Stomach (tissue), 9 donors: ENCODE data around the gene YIPF6. TPM values are rescaled to one million over a fixed set of nuclear protein-coding genes. Genes with fewer than 3 reads are reported as not detected.

Experiments used
- DNase-seq, 2 donors: peaks; one replicate each; pipeline versions ENCODE4 v3.0.0 to v3.0.0-alpha.2; 2013 to 2019
- H3K27ac ChIP-seq, 5 donors: fragments of 200-600 bp in 4 of 5; sonication (generic) in 4 of 5; one replicate each; pipeline ENCODE4 v1.5.1; 2013 to 2019; ENCODE audit warnings: mild to moderate bottlenecking in 1 of 5, moderate library complexity in 1 of 5
- H3K27me3 ChIP-seq, 3 donors: fragments of 200-600 bp; sonication (generic); one replicate each; pipeline ENCODE4 v1.5.1; 2017 to 2019; ENCODE audit warnings: mixed run types in 1 of 3
- H3K36me3 ChIP-seq, 4 donors: fragments of 200-600 bp; sonication (generic); 1 replicate in 3 of 4; 2 replicates in 1 of 4; pipeline ENCODE4 v1.5.1; 2016 to 2019
- H3K4me1 ChIP-seq, 4 donors: fragments of 200-600 bp; sonication (generic); one replicate each; pipeline ENCODE4 v1.5.1; 2016 to 2019
- H3K4me3 ChIP-seq, 4 donors: fragments of 200-600 bp; sonication (generic) in 3 of 4; one replicate each; pipeline ENCODE4 v1.5.1; 2016 to 2019; ENCODE audit warnings: mild to moderate bottlenecking in 1 of 4
- H3K9me3 ChIP-seq, 4 donors: fragments of 200-600 bp; sonication (generic); one replicate each; pipeline ENCODE4 v1.5.1; 2016 to 2019
- CTCF ChIP-seq, 7 experiments: fragments of 450-650 bp in 4 of 7; fragments of 200-600 bp in 3 of 7; sonication (generic) in 3 of 7; IDR thresholded peaks; one replicate each; pipeline ENCODE4 v1.5.1; 2016 to 2019; ENCODE audit warnings: antibody characterized with exemption in 7 of 7, control low read depth in 2 of 7, mild to moderate bottlenecking in 1 of 7
- EP300 ChIP-seq: sonication (generic); formaldehyde crosslinking; IDR thresholded peaks from one replicate; pipeline ENCODE4 v1.6.1; 2017; ENCODE audit warnings: antibody characterized with exemption
- POLR2A ChIP-seq, 4 donors: fragments of 450-650 bp; IDR thresholded peaks; one replicate each; pipeline ENCODE4 v1.6.1; 2016; ENCODE audit warnings: antibody characterized with exemption in 4 of 4, control low read depth in 2 of 4, mild to moderate bottlenecking in 1 of 4, moderate library complexity in 1 of 4
- POLR2AphosphoS5 ChIP-seq, 3 donors: sonication (generic); formaldehyde crosslinking; IDR thresholded peaks; one replicate each; pipeline ENCODE4 v1.6.1; 2016; ENCODE audit warnings: antibody characterized with exemption in 3 of 3
- WGBS, 5 donors: extraction: QIAGEN DNeasy Blood & Tissue Kit in 3 of 5; methylation state at CpG; one replicate each; pipeline versions ENCODE4 v1.1.5 to v1.1.7; 2013 to 2018; 5-methylcytosine and 5-hydroxymethylcytosine counted together
- intact Hi-C: fragments of 100-400 bp; cut with DNase I; formaldehyde crosslinking; loops from one replicate; pipeline ENCODE4 v1.15.1; 2023; ENCODE audit warnings: low total_unique reads
- polyA plus RNA-seq, 3 donors: library from polyadenylated mRNA; stranded (reverse); fragments of 200-250 nt; gene quantifications; one replicate each; pipeline ENCODE4 v1.2.3, GENCODE V29; 2013
- small RNA-seq, 4 donors: library from RNA; depleted of rRNA; stranded (forward); fragments of <200 nt; gene quantifications; one replicate each; pipeline ENCODE3, GENCODE V24; 2016
- total RNA-seq, 5 donors: library from RNA; depleted of rRNA; stranded (reverse); fragments of >200 nt; gene quantifications; one replicate each; pipeline versions ENCODE4 v1.1.0 to v1.2.3, GENCODE V29; 2014 to 2016
- donor health status: healthy with polysubstance abuse.
- donor health status: Bipolar disorder and iron deficiency.
- donor health status: healthy.

The YIPF6 gene
- total and polyA plus RNA-seq, 8 donors = 1.8 to 47.2 (median 14.2) TPM

DNA sequence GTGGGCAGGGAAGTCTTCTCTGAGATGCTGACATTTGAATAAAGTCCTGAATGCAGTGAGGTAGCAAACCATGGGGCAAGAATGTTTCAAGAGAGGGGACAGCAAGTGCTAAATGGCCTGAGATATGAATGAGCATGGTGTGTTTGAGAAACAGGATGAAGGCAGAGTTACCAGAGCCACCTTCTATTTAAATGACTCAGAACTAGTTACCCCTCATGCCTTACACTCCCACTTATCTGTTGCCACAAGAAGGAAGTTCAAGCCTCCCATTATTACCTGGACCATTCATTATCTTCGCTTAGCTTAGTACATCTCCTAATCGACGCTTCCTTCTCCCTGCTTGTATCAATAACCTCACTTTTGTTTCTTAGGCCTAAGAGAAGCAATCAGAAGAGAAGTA is 81.0 kb downstream of the YIPF6 start:
- no peak for TF ChIP-seq EP300
- no peak for TF ChIP-seq POLR2A (IDR thresholded peaks at IDR 0.05)
- no peak for TF ChIP-seq POLR2AphosphoS5 (IDR thresholded peaks at IDR 0.05)
- no peak for TF ChIP-seq CTCF (IDR thresholded peaks at IDR 0.05)
- 79 to 94% (median 89%) methylated on average over 3 of the region's 3 CpGs for WGBS, 5 donors
- intact Hi-C loops = no loop called here
- Histone ChIP-seq H3K27ac (no peak overlapping the region), H3K4me3 (no peak overlapping the region), H3K27me3 (no peaks in the 10 kb centered on the region), H3K4me1 (no peaks in the 10 kb centered on the region), H3K9me3 (no peaks in the 10 kb centered on the region), H3K36me3 (no peaks in the 10 kb centered on the region)
- DNase-seq = no peak

GRCh38 chrX:68584221-68584620 is 85.4 kb downstream of the YIPF6 start:
- intact Hi-C loops = no loop called here
- Histone ChIP-seq H3K27me3 (no peaks in the 10 kb centered on the region), H3K4me3 (no peak overlapping the region), H3K27ac (no peak overlapping the region), H3K4me1 (no peaks in the 10 kb centered on the region), H3K9me3 (peaks cover 0 to 8% (median 2%) of the 10 kb centered on the region in 4 donors), H3K36me3 (no peaks in the 10 kb centered on the region)
- TF ChIP-seq POLR2AphosphoS5 (IDR thresholded peaks at IDR 0.05) = no peak
- no peak for TF ChIP-seq CTCF (IDR thresholded peaks at IDR 0.05)
- no peak for TF ChIP-seq EP300
- TF ChIP-seq POLR2A (IDR thresholded peaks at IDR 0.05) = no peak
- WGBS, 5 donors = 75 to 93% (median 83%) methylated on average over 2 of the region's 2 CpGs
- no peak for DNase-seq

Small RNAs within 50 kb of the gene (small RNA-seq; reads per million reads assigned to genes)
- gene RNU6-245P = 0 reads per million in 4 donors

Other genes starting within 250 kb of the YIPF6 start
- 10 to 100 TPM in 3 of 5 donors, 1 to 10 TPM in 2; 4.5 to 76.4 (median 10.9) TPM for gene OPHN1, start 65.6 kb upstream of the YIPF6 start, total RNA-seq
- gene OPHN1, start 65.6 kb upstream of the YIPF6 start, polyA plus RNA-seq = 1 to 10 TPM in 2 of 3 donors, under 1 TPM in 1; 0.78 to 1.4 (median 1.1) TPM
- 1 to 10 TPM; 1.8 to 7.4 (median 4.9) TPM for gene STARD8, start 148.6 kb downstream of the YIPF6 start, total RNA-seq
- 1 to 10 TPM in 2 of 3 donors, under 1 TPM in 1; 0.93 to 2.3 (median 1.7) TPM for gene STARD8, start 148.6 kb downstream of the YIPF6 start, polyA plus RNA-seq